Vagina (tissue), 2 donors: ENCODE measurements around the gene HAUS3.

Source experiments
- CTCF ChIP-seq, 3 experiments: fragments of 450-650 bp in 2 of 3; fragments of 200-600 bp in 1 of 3; sonication (generic) in 1 of 3; IDR thresholded peaks; one replicate each; pipeline ENCODE4 v1.5.1; 2017 to 2019; ENCODE audit warnings: antibody characterized with exemption in 3 of 3, mild to moderate bottlenecking in 2 of 3, moderate library complexity in 2 of 3
- POLR2AphosphoS5 ChIP-seq, 2 donors: sonication (generic); formaldehyde crosslinking; IDR thresholded peaks; one replicate each; pipeline ENCODE4 v1.9.0; 2017; ENCODE audit warnings: antibody characterized with exemption in 2 of 2, mild to moderate bottlenecking in 2 of 2, low read depth in 1 of 2; ENCODE audit not compliant: insufficient read depth in 1 of 2

- TF ChIP-seq POLR2AphosphoS5 (IDR thresholded peaks at IDR 0.05; ENCODE audit: insufficient read depth in 1 of 2, low read depth in 1 of 2) (no peak), CTCF (IDR thresholded peaks at IDR 0.05) (no peak)
Observed at GRCh38 chr4:2258091-2259035, 16.4 kb upstream of the HAUS3 start.
